HCT116 (cell line): Measurements from ENCODE around the gene FGD3. TPM values are rescaled to one million over a fixed set of nuclear protein-coding genes. Genes with fewer than 3 reads are reported as not detected.

Experiments used
- ATAC-seq: fragments of 200-7000 bp; cut with Tn5 transposase; 2 replicates; pipeline ENCODE4 v1.9.1; 2020; ENCODE audit warnings: mild to moderate bottlenecking, moderate library complexity
- BruUV-seq: library from RNA; stranded (reverse); fragments of 400-500 nt; replicated peaks from 2 replicates; lab custom pipeline; 2021; lab: Mats Ljungman, UMichigan
- CTCF ChIA-PET: fragments of 300-600 bp; sonication (Branson Sonifier 250); formaldehyde crosslinking; loops from one replicate; lab custom pipeline; 2021; ENCODE audit warnings: antibody characterized with exemption; lab: Charles Lee
- POLR2A ChIA-PET: fragments of 300-600, 350-600 bp; sonication (Branson Sonifier 250); formaldehyde crosslinking; loops from one replicate; lab custom pipeline; 2021; ENCODE audit warnings: antibody characterized with exemption; lab: Charles Lee
- RAD21 ChIA-PET, 2 experiments: fragments of 300-600 bp; sonication (Branson Sonifier 250); formaldehyde crosslinking; loops; one replicate each; lab custom pipeline; 2023; ENCODE audit warnings: low total read pairs in 2 of 2; ENCODE audit not compliant: uncharacterized antibody in 2 of 2, unreplicated experiment in 2 of 2, low non-redundant PET in 1 of 2; lab: Charles Lee
- DNase-seq: peaks from one replicate; pipeline ENCODE4 v3.0.0-alpha.2; 2010; ENCODE audit warnings: low read depth, low spot score
- H2AFZ ChIP-seq: fragments of 200-600 bp; shearing (Covaris generic), sonication (generic); 2 replicates; pipeline ENCODE4 v1.6.1; 2017; ENCODE audit warnings: low read depth, mixed run types, mixed read lengths, antibody characterized with exemption, low read length; ENCODE audit not compliant: poor library complexity, severe bottlenecking
- H3K27ac ChIP-seq: 2 replicates; pipeline ENCODE4 v1.5.1; 2012; ENCODE audit warnings: low read depth, low read length
- H3K27me3 ChIP-seq: fragments of 200-600 bp; sonication (generic); 2 replicates; pipeline ENCODE4 v1.6.1; 2016; ENCODE audit warnings: mixed run types, low read length, mixed read lengths; ENCODE audit not compliant: insufficient read depth
- H3K36me3 ChIP-seq, 2 experiments: fragments of 200-500 bp in 1 of 2; fragments of 200-600 bp in 1 of 2; sonication (Bioruptor generic) in 1 of 2; sonication (generic) in 1 of 2; 2 replicates each; pipeline versions ENCODE4 v1.5.1 to v1.6.1; 2014 to 2016; ENCODE audit warnings: low read length in 2 of 2, inconsistent platforms in 1 of 2, mixed read lengths in 1 of 2, mixed run types in 1 of 2; ENCODE audit not compliant: insufficient read depth in 2 of 2, control insufficient read depth in 1 of 2
- H3K4me1 ChIP-seq, 2 experiments: fragments of 200-600 bp in 1 of 2; sonication (generic) in 1 of 2; 2 replicates each; pipeline versions ENCODE4 v1.5.1 to v1.6.1; 2012 to 2017; ENCODE audit warnings: low read length in 2 of 2, inconsistent platforms in 1 of 2, mild to moderate bottlenecking in 1 of 2, mixed read lengths in 1 of 2, mixed run types in 1 of 2, moderate library complexity in 1 of 2; ENCODE audit not compliant: insufficient read depth in 2 of 2, control insufficient read depth in 1 of 2
- H3K4me2 ChIP-seq: fragments of 200-600 bp; sonication (generic); 2 replicates; pipeline ENCODE4 v1.6.1; 2017; ENCODE audit warnings: mixed run types, low read length, mixed read lengths
- H3K4me3 ChIP-seq, 2 experiments: fragments of 200-600 bp in 1 of 2; sonication (generic) in 1 of 2; replicated peaks in 1 of 2; 2 replicates each; pipeline ENCODE4 v1.5.1; 2011 to 2016; ENCODE audit warnings: low read length in 2 of 2, control low read depth in 1 of 2, low read depth in 1 of 2, mild to moderate bottlenecking in 1 of 2, mixed read lengths in 1 of 2, mixed run types in 1 of 2
- H3K79me2 ChIP-seq: fragments of 200-600 bp; sonication (generic); 2 replicates; pipeline ENCODE4 v1.6.1; 2017; ENCODE audit warnings: mild to moderate bottlenecking, mixed run types, low read length, moderate library complexity, mixed read lengths; ENCODE audit not compliant: insufficient read depth
- H3K9ac ChIP-seq: fragments of 200-600 bp; sonication (generic); 2 replicates; pipeline ENCODE4 v1.6.1; 2016; ENCODE audit warnings: low read length, mixed read lengths
- H3K9me2 ChIP-seq: fragments of 200-600 bp; sonication (generic), shearing (Covaris generic); 2 replicates; pipeline ENCODE4 v1.6.1; 2017; ENCODE audit warnings: mixed run types, mild to moderate bottlenecking, moderate library complexity; ENCODE audit not compliant: insufficient read depth
- H3K9me3 ChIP-seq, 2 experiments: fragments of 200-500 bp in 1 of 2; fragments of 200-600 bp in 1 of 2; sonication (Bioruptor generic) in 1 of 2; sonication (generic) in 1 of 2; 2 replicates each; pipeline ENCODE4 v1.6.1; 2014 to 2017; ENCODE audit warnings: low read length in 2 of 2, mixed read lengths in 2 of 2, inconsistent platforms in 1 of 2, low read depth in 1 of 2, mild to moderate bottlenecking in 1 of 2, mixed run types in 1 of 2, moderate library complexity in 1 of 2; ENCODE audit not compliant: control insufficient read depth in 1 of 2, insufficient read depth in 1 of 2
- H4K20me1 ChIP-seq: fragments of 200-600 bp; sonication (generic), shearing (Covaris generic); 2 replicates; pipeline ENCODE4 v1.6.1; 2017; ENCODE audit warnings: mixed run types, mild to moderate bottlenecking, moderate library complexity; ENCODE audit not compliant: insufficient read depth
- ATF3 ChIP-seq: IDR thresholded peaks from 2 replicates; pipeline ENCODE4 v1.6.1; 2012
- CBX3 ChIP-seq: IDR thresholded peaks from 2 replicates; pipeline ENCODE4 v1.6.1; 2012; ENCODE audit warnings: low read depth
- CEBPB ChIP-seq: IDR thresholded peaks from 2 replicates; pipeline ENCODE4 v1.6.1; 2012; ENCODE audit warnings: low read depth
- CTCF ChIP-seq, 3 experiments: fragments of 200-600 bp in 1 of 3; sonication (generic) in 1 of 3; IDR thresholded peaks in 2 of 3; conservative IDR thresholded peaks in 1 of 3; 2 replicates each; pipeline ENCODE4 v1.5.1; 2012 to 2017; ENCODE audit warnings: low read depth in 2 of 3, low read length in 2 of 3, antibody characterized with exemption in 1 of 3, borderline replicate concordance in 1 of 3, control low read depth in 1 of 3, mild to moderate bottlenecking in 1 of 3, mixed read lengths in 1 of 3, mixed run types in 1 of 3, moderate library complexity in 1 of 3; ENCODE audit not compliant: insufficient read depth in 1 of 3
- EZH2phosphoT487 ChIP-seq: fragments of 200-600 bp; IDR thresholded peaks from 2 replicates; pipeline ENCODE4 v1.6.1; 2018; ENCODE audit warnings: antibody characterized with exemption, borderline replicate concordance
- FOSL1 ChIP-seq: IDR thresholded peaks from 2 replicates; pipeline ENCODE4 v1.6.1; 2012; ENCODE audit warnings: low read depth
- JUND ChIP-seq: IDR thresholded peaks from 2 replicates; pipeline ENCODE4 v1.6.1; 2012
- MAX ChIP-seq: IDR thresholded peaks from 2 replicates; pipeline ENCODE4 v1.6.1; 2012
- POLR2AphosphoS5 ChIP-seq: IDR thresholded peaks from 2 replicates; pipeline ENCODE4 v1.6.1; 2011; ENCODE audit warnings: mild to moderate bottlenecking, low read depth, low read length, moderate library complexity
- RAD21 ChIP-seq: IDR thresholded peaks from 2 replicates; pipeline ENCODE4 v1.6.1; 2012; ENCODE audit warnings: low read depth, mild to moderate bottlenecking
- SP1 ChIP-seq: IDR thresholded peaks from 2 replicates; pipeline ENCODE4 v1.6.1; 2012; ENCODE audit warnings: low read depth
- intact Hi-C: fragments of 100-400 bp; cut with micrococcal nuclease; formaldehyde crosslinking; loops from 2 replicates; pipeline ENCODE4 v1.10.0; 2022
- total RNA-seq: library from RNA; stranded (reverse); gene quantifications from one replicate; pipeline ENCODE4 v1.2.1, GENCODE V29; 2021; ENCODE audit not compliant: unreplicated experiment

The FGD3 gene
- total RNA-seq, 1 experiment from 2014 or later, result 3.3 TPM

- ATAC-seq, result peak; percentile 87
- ChIA-PET POLR2A (no interaction called here), RAD21 (no interaction called here), CTCF (no interaction called here)
- Histone ChIP-seq H3K27me3 (no peaks in the 10 kb centered on the region), H3K9ac (peak within 1 kb of the TSS; percentile 68), H3K36me3 (no peaks in the 10 kb centered on the region), H3K9me2 (no peaks in the 10 kb centered on the region), H2AFZ (peak within 1 kb of the TSS; percentile 61), H3K4me2 (peak within 1 kb of the TSS; percentile 87), H3K4me3 (peak within 1 kb of the TSS; percentile 53 to 64), H4K20me1 (no peaks in the 10 kb centered on the region), H3K9me3 (no peaks in the 10 kb centered on the region), H3K27ac (peak within 1 kb of the TSS; percentile 23; the same call in 1 of the 2 replicates), H3K4me1 (peaks cover 14 to 38% of the 10 kb centered on the region in 2 experiments), H3K79me2 (no peaks in the 10 kb centered on the region)
- no TSS peak for BruUV-seq
- TF ChIP-seq SP1 (no peak; the same call in 1 of the 2 replicates), POLR2AphosphoS5 (peak; percentile 50; the same call in 1 of the 2 replicates)
- peak; percentile 39 for DNase-seq
- intact Hi-C loops, result no loop called here
Measured at GRCh38 chr9:93058355-93059010, 111.2 kb downstream of the FGD3 start, which contains the start of gene SUSD3. Gene SUSD3 (plus strand): TSS chr9:93058701. CDS start chr9:93058743, 42 bp downstream.

- no peaks in the 10 kb centered on the region for H3K36me3 ChIP-seq
- H3K4me2 ChIP-seq, result peak overlapping the region; percentile 87
- DNase-seq (no peak), ATAC-seq (peak; percentile 41)
- H3K9me2 ChIP-seq, result no peaks in the 10 kb centered on the region
- no peaks in the 10 kb centered on the region for H3K9me3 ChIP-seq
- peak overlapping the region; percentile 53 to 64 for H3K4me3 ChIP-seq
- H2AFZ ChIP-seq, result no peak overlapping the region
- no peaks in the 10 kb centered on the region for H3K79me2 ChIP-seq
- no peaks in the 10 kb centered on the region for H4K20me1 ChIP-seq
- TF ChIP-seq JUND (no peak), FOSL1 (no peak), EZH2phosphoT487 (no peak), CEBPB (no peak), POLR2AphosphoS5 (no peak), MAX (no peak), RAD21 (no peak), CTCF (IDR thresholded peaks at IDR 0.05 in 2 of 3, conservative IDR thresholded peaks at IDR 0.05 in 1 of 3; ENCODE audit: borderline replicate concordance in 1 of 3, insufficient read depth in 1 of 3, low read depth in 2 of 3, low read length in 2 of 3) (no peak), CBX3 (no peak), ATF3 (no peak)
- ChIA-PET POLR2A (interaction anchor here (1.0 kb wide), 1 partner anchor 56 kb away, joined by 3 read pairs; no protein-coding TSS in a partner anchor), CTCF (no interaction called here), RAD21 (no interaction called here)
- H3K27me3 ChIP-seq, result no peaks in the 10 kb centered on the region
- peaks cover 14 to 38% of the 10 kb centered on the region in 2 experiments for H3K4me1 ChIP-seq
- no TSS peak for BruUV-seq
- intact Hi-C loops, result no loop called here
- H3K27ac ChIP-seq, result peak overlapping the region; percentile 23; the same call in 1 of the 2 replicates
- peak overlapping the region; percentile 68 for H3K9ac ChIP-seq
Measured at GRCh38 chr9:93059011-93059714, 111.8 kb downstream of the FGD3 start.
